SK-N-SH (cell line): ENCODE measurements around the gene EMX1.

Experiments
- CHD2 ChIP-seq: fragments of 150-350 bp; IDR thresholded peaks from 2 replicates; pipeline ENCODE4 v1.6.1; 2018; ENCODE audit warnings: low read length; ENCODE audit not compliant: partially characterized antibody
- EP300 ChIP-seq, 2 experiments: IDR thresholded peaks; 2 replicates each; pipeline versions ENCODE4 v1.4.0 to v1.6.1; 2012; ENCODE audit warnings: borderline replicate concordance in 1 of 2, low read depth in 1 of 2, low read length in 1 of 2
- GATA2 ChIP-seq: sonication (generic); formaldehyde crosslinking; IDR thresholded peaks from 2 replicates; pipeline ENCODE4 v1.5.0; 2020; ENCODE audit warnings: mild to moderate bottlenecking, missing genetic modification reagents
- PBX3 ChIP-seq: IDR thresholded peaks from 2 replicates; pipeline ENCODE4; 2012
- POLR2AphosphoS5 ChIP-seq: IDR thresholded peaks from 2 replicates; pipeline ENCODE4 v1.6.1; 2012; ENCODE audit warnings: low read depth, low read length
- TF ChIP-seq, protein P1 (sequence below): fragments of 200-600 bp; sonication (generic); IDR thresholded peaks from 2 replicates; pipeline ENCODE4 v1.6.1; 2017; ENCODE audit warnings: antibody characterized with exemption, mild to moderate bottlenecking, moderate library complexity

GRCh38 chr2:72972352-72973136 is 55.2 kb downstream of the EMX1 start:
- TF ChIP-seq, protein P1, sequence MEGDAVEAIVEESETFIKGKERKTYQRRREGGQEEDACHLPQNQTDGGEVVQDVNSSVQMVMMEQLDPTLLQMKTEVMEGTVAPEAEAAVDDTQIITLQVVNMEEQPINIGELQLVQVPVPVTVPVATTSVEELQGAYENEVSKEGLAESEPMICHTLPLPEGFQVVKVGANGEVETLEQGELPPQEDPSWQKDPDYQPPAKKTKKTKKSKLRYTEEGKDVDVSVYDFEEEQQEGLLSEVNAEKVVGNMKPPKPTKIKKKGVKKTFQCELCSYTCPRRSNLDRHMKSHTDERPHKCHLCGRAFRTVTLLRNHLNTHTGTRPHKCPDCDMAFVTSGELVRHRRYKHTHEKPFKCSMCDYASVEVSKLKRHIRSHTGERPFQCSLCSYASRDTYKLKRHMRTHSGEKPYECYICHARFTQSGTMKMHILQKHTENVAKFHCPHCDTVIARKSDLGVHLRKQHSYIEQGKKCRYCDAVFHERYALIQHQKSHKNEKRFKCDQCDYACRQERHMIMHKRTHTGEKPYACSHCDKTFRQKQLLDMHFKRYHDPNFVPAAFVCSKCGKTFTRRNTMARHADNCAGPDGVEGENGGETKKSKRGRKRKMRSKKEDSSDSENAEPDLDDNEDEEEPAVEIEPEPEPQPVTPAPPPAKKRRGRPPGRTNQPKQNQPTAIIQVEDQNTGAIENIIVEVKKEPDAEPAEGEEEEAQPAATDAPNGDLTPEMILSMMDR, result no peak
- no peak for TF ChIP-seq GATA2 (CRISPR knock-in tag)
- no peak for TF ChIP-seq CHD2
- TF ChIP-seq EP300 (IDR thresholded peaks at IDR 0.05; ENCODE audit: borderline replicate concordance in 1 of 2, low read depth in 1 of 2, low read length in 1 of 2), result no peak
- no peak for TF ChIP-seq PBX3
- no peak for TF ChIP-seq POLR2AphosphoS5
